ENCODE measurements around the gene FLT3LG. TPM values are rescaled to one million over a fixed set of nuclear protein-coding genes. Genes with fewer than 3 reads are reported as not detected.

Gene FLT3LG
- total RNA-seq, 1 donor from 2014 or later, result 1.9 TPM

DNA sequence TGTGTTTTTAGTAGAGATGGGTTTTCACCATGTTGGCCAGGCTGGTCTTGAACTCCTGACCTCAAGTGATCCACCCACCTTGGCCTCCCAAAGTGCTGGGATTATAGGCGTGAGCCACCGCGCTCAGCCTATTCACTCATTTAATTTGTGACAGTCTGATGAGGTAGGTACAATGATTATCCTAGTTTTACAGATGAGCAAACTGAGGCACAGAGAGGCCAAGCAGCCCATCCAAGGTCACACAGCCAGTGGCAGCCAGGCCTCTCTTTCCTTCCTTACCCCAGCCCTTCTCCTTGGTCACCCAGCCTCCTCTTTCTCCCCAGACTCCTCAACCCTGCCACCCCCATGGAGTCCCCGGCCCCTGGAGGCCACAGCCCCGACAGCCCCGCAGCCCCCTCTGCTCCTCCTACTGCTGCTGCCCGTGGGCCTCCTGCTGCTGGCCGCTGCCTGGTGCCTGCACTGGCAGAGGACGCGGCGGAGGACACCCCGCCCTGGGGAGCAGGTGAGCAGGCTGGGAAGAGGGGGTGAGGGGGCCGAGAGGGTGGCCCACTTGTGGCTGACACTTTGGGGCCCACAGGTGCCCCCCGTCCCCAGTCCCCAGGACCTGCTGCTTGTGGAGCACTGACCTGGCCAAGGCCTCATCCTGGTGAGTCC lies 6.1 kb downstream of the FLT3LG start:
- Mint-ChIP-seq H3K27me3 (ENCODE audit: low read depth) (no peaks in the 10 kb centered on the region), H3K4me3 (ENCODE audit: unreplicated experiment) (no peak overlapping the region), H3K4me1 (ENCODE audit: low read depth) (peaks cover 6% of the 10 kb centered on the region), H3K27ac (ENCODE audit: unreplicated experiment) (no peak overlapping the region), H3K9me3 (ENCODE audit: low read depth) (no peaks in the 10 kb centered on the region), H3K36me3 (ENCODE audit: low read depth) (no peaks in the 10 kb centered on the region)
- TF ChIP-seq, protein P1, sequence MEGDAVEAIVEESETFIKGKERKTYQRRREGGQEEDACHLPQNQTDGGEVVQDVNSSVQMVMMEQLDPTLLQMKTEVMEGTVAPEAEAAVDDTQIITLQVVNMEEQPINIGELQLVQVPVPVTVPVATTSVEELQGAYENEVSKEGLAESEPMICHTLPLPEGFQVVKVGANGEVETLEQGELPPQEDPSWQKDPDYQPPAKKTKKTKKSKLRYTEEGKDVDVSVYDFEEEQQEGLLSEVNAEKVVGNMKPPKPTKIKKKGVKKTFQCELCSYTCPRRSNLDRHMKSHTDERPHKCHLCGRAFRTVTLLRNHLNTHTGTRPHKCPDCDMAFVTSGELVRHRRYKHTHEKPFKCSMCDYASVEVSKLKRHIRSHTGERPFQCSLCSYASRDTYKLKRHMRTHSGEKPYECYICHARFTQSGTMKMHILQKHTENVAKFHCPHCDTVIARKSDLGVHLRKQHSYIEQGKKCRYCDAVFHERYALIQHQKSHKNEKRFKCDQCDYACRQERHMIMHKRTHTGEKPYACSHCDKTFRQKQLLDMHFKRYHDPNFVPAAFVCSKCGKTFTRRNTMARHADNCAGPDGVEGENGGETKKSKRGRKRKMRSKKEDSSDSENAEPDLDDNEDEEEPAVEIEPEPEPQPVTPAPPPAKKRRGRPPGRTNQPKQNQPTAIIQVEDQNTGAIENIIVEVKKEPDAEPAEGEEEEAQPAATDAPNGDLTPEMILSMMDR (IDR thresholded peaks at IDR 0.05), result no peak
- no peak for DNase-seq (ENCODE audit: low spot score)

DNA sequence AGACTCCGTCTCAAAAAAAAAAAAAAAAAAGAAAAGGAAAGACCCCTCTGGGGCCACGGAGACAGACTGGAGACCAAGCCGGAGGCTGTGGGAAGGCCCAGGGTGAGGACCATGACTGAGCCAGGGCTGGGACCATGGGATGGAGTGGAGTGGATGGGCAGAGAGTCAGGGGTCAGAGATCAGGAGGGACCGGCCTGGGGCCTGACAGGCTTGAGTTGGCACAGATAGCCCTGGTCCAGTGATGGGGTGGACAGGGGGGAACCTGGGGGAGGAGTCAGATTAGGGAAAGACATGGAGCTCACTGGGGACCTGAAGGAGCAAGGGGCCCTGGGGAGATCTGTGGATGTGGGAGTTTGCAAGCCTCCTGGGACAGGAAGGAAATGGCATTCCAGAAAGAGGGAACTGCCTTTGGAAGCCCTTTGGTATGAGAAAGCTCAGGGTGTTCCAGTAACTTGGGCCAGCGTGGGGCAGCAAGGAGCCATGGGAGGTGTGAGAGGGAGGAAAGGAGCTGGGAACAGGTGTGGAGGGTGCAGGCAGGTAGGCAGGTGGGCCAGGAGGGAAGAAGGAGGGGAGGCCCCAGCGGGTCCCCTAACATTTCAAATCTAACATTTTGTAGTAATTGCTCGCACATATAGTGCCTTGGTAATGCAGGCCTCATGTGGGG lies 7.1 kb downstream of the FLT3LG start:
- Mint-ChIP-seq H3K9me3 (ENCODE audit: low read depth) (no peaks in the 10 kb centered on the region), H3K27me3 (ENCODE audit: low read depth) (no peaks in the 10 kb centered on the region), H3K4me1 (ENCODE audit: low read depth) (peaks cover 6% of the 10 kb centered on the region), H3K27ac (ENCODE audit: unreplicated experiment) (no peak overlapping the region), H3K4me3 (ENCODE audit: unreplicated experiment) (no peak overlapping the region), H3K36me3 (ENCODE audit: low read depth) (no peaks in the 10 kb centered on the region)
- TF ChIP-seq, protein P1 (IDR thresholded peaks at IDR 0.05), result no peak
- no peak for DNase-seq (ENCODE audit: low spot score)

DNA sequence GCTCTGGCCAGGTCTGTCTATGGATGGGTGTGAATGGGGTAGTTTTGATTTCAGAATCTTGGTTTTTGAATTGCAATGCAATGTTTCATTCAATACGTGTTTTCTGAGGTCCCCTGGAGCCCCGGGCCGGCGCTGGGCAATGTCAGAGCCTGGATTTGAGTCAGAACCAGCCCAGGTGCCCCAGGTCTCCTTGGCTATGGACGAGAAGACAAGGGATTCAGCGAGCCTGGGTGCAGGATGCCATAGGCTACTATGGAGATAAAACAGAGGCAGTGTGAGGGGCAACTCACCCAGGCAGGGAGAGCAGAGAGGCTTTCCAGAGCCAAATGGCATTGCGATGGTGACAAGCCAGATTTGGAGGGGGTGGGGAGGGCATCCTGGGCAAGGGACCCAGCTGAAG lies 12.2 kb downstream of the FLT3LG start:
- H3K27ac Mint-ChIP-seq (ENCODE audit: unreplicated experiment), result peak overlapping the region; percentile 61
- H3K27me3 Mint-ChIP-seq (ENCODE audit: low read depth), result no peaks in the 10 kb centered on the region
- DNase-seq (ENCODE audit: low spot score), result no peak
- TF ChIP-seq, protein P1 (IDR thresholded peaks at IDR 0.05), result no peak
- H3K9me3 Mint-ChIP-seq (ENCODE audit: low read depth), result no peaks in the 10 kb centered on the region
- peaks cover 24% of the 10 kb centered on the region for H3K4me1 Mint-ChIP-seq (ENCODE audit: low read depth)
- H3K36me3 Mint-ChIP-seq (ENCODE audit: low read depth), result peaks cover 29% of the 10 kb centered on the region
- no peak overlapping the region for H3K4me3 Mint-ChIP-seq (ENCODE audit: unreplicated experiment)

DNA sequence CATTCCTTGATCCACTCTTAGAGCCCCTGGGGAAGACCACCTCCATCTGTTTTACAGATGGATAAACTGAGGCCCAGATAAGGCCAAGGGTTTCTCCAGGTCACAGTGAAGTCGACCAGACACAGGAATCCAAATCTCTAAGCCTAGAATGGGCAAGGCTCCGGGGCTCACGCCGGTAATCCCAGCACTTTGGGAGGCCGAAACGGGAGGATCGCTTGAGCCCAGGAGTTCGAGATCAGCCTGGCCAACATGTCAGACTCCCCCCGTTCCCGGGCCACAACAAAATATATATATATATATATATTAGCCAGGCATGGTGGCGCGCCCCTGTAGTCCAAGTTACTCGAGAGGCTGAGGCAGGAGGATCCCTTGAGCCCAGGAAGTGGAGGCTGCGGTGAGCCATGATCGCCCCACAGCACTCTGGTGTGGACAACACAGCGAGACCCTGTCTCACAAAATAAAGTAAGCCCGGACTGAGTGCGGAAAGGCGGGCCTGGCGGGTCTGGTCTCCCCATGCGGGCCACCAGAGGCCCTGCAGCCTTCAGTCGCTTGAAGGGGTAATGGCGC lies 12.8 kb downstream of the FLT3LG start:
- no peak for DNase-seq (ENCODE audit: low spot score)
- peak overlapping the region; percentile 97 for H3K27ac Mint-ChIP-seq (ENCODE audit: unreplicated experiment)
- H3K27me3 Mint-ChIP-seq (ENCODE audit: low read depth), result no peaks in the 10 kb centered on the region
- TF ChIP-seq, protein P1 (IDR thresholded peaks at IDR 0.05), result peak; percentile 23
- H3K36me3 Mint-ChIP-seq (ENCODE audit: low read depth), result peaks cover 33% of the 10 kb centered on the region
- H3K4me3 Mint-ChIP-seq (ENCODE audit: unreplicated experiment), result peak overlapping the region; percentile 95
- peaks cover 24% of the 10 kb centered on the region for H3K4me1 Mint-ChIP-seq (ENCODE audit: low read depth)
- no peaks in the 10 kb centered on the region for H3K9me3 Mint-ChIP-seq (ENCODE audit: low read depth)

DNA sequence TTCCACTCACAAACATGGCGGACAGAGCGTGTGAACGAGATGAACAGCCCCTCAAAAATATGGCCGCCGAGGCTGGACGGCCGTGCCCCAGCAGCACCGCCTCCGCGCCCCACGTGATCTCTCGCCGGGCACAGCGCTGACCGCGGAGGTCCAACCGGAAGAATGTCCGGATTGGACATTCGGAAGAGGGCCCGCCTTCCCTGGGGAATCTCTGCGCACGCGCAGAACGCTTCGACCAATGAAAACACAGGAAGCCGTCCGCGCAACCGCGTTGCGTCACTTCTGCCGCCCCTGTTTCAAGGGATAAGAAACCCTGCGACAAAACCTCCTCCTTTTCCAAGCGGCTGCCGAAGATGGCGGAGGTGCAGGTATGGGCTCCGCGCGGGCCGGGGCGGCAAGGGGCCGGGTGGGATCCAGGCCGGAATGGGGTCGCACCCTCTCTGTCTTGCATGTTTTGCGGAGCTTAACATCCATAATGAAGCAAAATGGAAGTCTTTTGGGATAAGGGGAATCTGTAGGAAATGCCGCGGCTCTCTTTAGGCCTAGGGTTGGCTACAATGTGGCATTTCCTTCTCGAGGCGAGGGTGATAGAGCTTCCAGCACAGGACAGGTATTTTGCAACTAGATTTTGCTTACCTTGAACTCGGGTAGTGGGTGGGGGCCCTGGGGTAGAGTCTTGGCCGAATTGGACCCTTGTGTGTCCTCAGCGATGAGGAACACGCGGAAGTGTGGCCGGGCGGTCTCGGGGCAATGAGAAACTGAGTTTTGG lies 13.4 kb downstream of the FLT3LG start, which contains the start of gene RPL13A:
RPL13A (plus strand) TSS at position 332 of the 769 bp plus-strand sequence; CDS start at position 354, 22 bp downstream.
- H3K9me3 Mint-ChIP-seq (ENCODE audit: low read depth), result no peaks in the 10 kb centered on the region
- TF ChIP-seq, protein P1 (IDR thresholded peaks at IDR 0.05), result no peak
- peaks cover 40% of the 10 kb centered on the region for H3K36me3 Mint-ChIP-seq (ENCODE audit: low read depth)
- H3K27ac Mint-ChIP-seq (ENCODE audit: unreplicated experiment), result peak within 1 kb of the TSS; percentile 97
- H3K27me3 Mint-ChIP-seq (ENCODE audit: low read depth), result no peaks in the 10 kb centered on the region
- peak; percentile 100 for DNase-seq (ENCODE audit: low spot score)
- H3K4me3 Mint-ChIP-seq (ENCODE audit: unreplicated experiment), result peak within 1 kb of the TSS; percentile 95
- peaks cover 24% of the 10 kb centered on the region for H3K4me1 Mint-ChIP-seq (ENCODE audit: low read depth)
